Endothelial cell of umbilical vein (primary cell): ENCODE measurements around the gene BCAR3. TPM values are rescaled to one million over a fixed set of nuclear protein-coding genes. Genes with fewer than 3 reads are reported as not detected.
A peak's percentile ranks its signal among the peaks of the same experiment; 100 is the strongest.

Experiments
- BruUV-seq: library from RNA; stranded (reverse); fragments of 400-500 nt; replicated peaks from 2 replicates; lab custom pipeline; 2021; lab: Mats Ljungman, UMichigan
- CTCF ChIA-PET: fragments of 300-600, 350-600 bp; sonication (Branson Sonifier 250); formaldehyde crosslinking; loops from one replicate; lab custom pipeline; 2021; ENCODE audit warnings: antibody characterized with exemption, inconsistent platforms; lab: Charles Lee
- POLR2A ChIA-PET: fragments of 300-600, 350-600 bp; sonication (Branson Sonifier 250); formaldehyde crosslinking; loops from one replicate; lab custom pipeline; 2021; ENCODE audit warnings: antibody characterized with exemption, inconsistent platforms; lab: Charles Lee
- DNase-seq: peaks from one replicate; pipeline ENCODE4 v3.0.0-alpha.2; 2011; ENCODE audit warnings: low read depth, low spot score
- FAIRE-seq: peaks from 2 replicates; lab custom pipeline; 2011; peaks lifted over from hg19 to GRCh38; lab: Jason Lieb, UNC
- H2AFZ ChIP-seq: 2 replicates; pipeline ENCODE4 v1.6.0; 2012; ENCODE audit warnings: low read depth, low read length, control low read depth, inconsistent platforms
- H3K27ac ChIP-seq: 2 replicates; pipeline ENCODE4 v1.5.1; 2011; ENCODE audit warnings: low read depth, mild to moderate bottlenecking, control low read depth, low read length, moderate library complexity; ENCODE audit not compliant: insufficient read depth
- H3K27me3 ChIP-seq, 2 experiments: 2 replicates each; pipeline versions ENCODE4 v1.6.0 to v1.6.1; 2011; ENCODE audit warnings: low read length in 2 of 2, mixed read lengths in 1 of 2; ENCODE audit not compliant: control insufficient read depth in 2 of 2, insufficient read depth in 2 of 2
- H3K36me3 ChIP-seq, 2 experiments: 2 replicates in 1 of 2; 3 replicates in 1 of 2; pipeline ENCODE4 v1.5.1; 2011; ENCODE audit warnings: low read length in 2 of 2, mild to moderate bottlenecking in 1 of 2, moderate library complexity in 1 of 2; ENCODE audit not compliant: control insufficient read depth in 2 of 2, insufficient read depth in 2 of 2; ENCODE audit errors: extremely low read depth in 1 of 2
- H3K4me1 ChIP-seq: 3 replicates; pipeline ENCODE4 v1.5.1; 2011; ENCODE audit warnings: mild to moderate bottlenecking, low read length; ENCODE audit not compliant: control insufficient read depth, insufficient read depth; ENCODE audit errors: extremely low read depth
- H3K4me2 ChIP-seq: 2 replicates; pipeline ENCODE4 v1.6.1; 2011; ENCODE audit warnings: low read length, control low read depth, mixed read lengths; ENCODE audit not compliant: insufficient read depth
- H3K4me3 ChIP-seq, 3 experiments: fragments of 200-600 bp in 1 of 3; sonication (generic), shearing (Covaris generic) in 1 of 3; replicated peaks in 1 of 3; 2 replicates each; pipeline ENCODE4 v1.5.1; 2011 to 2016; ENCODE audit warnings: control low read depth in 3 of 3, low read length in 3 of 3, mild to moderate bottlenecking in 2 of 3, inconsistent platforms in 1 of 3, low read depth in 1 of 3, moderate library complexity in 1 of 3; ENCODE audit not compliant: insufficient read depth in 1 of 3
- H3K79me2 ChIP-seq: 2 replicates; pipeline ENCODE4 v1.6.0; 2012; ENCODE audit warnings: low read length, inconsistent platforms; ENCODE audit not compliant: control insufficient read depth, insufficient read depth
- H3K9ac ChIP-seq: replicated peaks from 2 replicates; pipeline ENCODE3; 2011; ENCODE audit warnings: low read length, control low read depth; ENCODE audit not compliant: insufficient read depth; ENCODE audit errors: extremely low read depth
- H3K9me1 ChIP-seq: replicated peaks from 3 replicates; pipeline ENCODE4 v1.6.0; 2011; ENCODE audit warnings: mild to moderate bottlenecking, low read length; ENCODE audit not compliant: control insufficient read depth, insufficient read depth; ENCODE audit errors: extremely low read depth
- H3K9me3 ChIP-seq: replicated peaks from 2 replicates; pipeline ENCODE4 v1.5.1; 2012; ENCODE audit warnings: low read length, inconsistent platforms; ENCODE audit not compliant: control insufficient read depth, insufficient read depth
- H4K20me1 ChIP-seq: replicated peaks from 2 replicates; pipeline ENCODE3; 2011; ENCODE audit warnings: mild to moderate bottlenecking, low read length; ENCODE audit not compliant: control insufficient read depth, insufficient read depth; ENCODE audit errors: extremely low read depth
- CTCF ChIP-seq, 2 donors: IDR thresholded peaks; 1 replicate in 1 of 2; 2 replicates in 1 of 2; pipeline ENCODE4 v1.5.1; 2011; ENCODE audit warnings: low read length in 2 of 2, mild to moderate bottlenecking in 2 of 2, moderate library complexity in 2 of 2, control low read depth in 1 of 2, inconsistent platforms in 1 of 2, low read depth in 1 of 2; ENCODE audit not compliant: insufficient read depth in 1 of 2; ENCODE audit errors: extremely low read depth in 1 of 2
- EZH2 ChIP-seq: IDR thresholded peaks from 2 replicates; pipeline ENCODE4 v1.6.1; 2012; ENCODE audit warnings: borderline replicate concordance, low read depth, mild to moderate bottlenecking, moderate library complexity, low read length, inconsistent platforms; ENCODE audit not compliant: severe bottlenecking
- FOS ChIP-seq: IDR thresholded peaks from 2 replicates; pipeline ENCODE4 v1.6.1; 2011; ENCODE audit warnings: mild to moderate bottlenecking, low read length, moderate library complexity, borderline replicate concordance; ENCODE audit not compliant: insufficient read depth
- GATA2 ChIP-seq: IDR thresholded peaks from 2 replicates; pipeline ENCODE4 v1.7.0; 2011; ENCODE audit warnings: low read depth, mild to moderate bottlenecking, moderate library complexity, mixed read lengths, low read length; ENCODE audit not compliant: insufficient read length, insufficient read depth
- JUN ChIP-seq: IDR thresholded peaks from 2 replicates; pipeline ENCODE4 v1.6.1; 2011; ENCODE audit warnings: borderline replicate concordance, low read depth; ENCODE audit not compliant: insufficient read length, insufficient read depth
- MAX ChIP-seq: IDR thresholded peaks from 2 replicates; pipeline ENCODE4 v1.6.1; 2011; ENCODE audit not compliant: insufficient read depth, insufficient read length
- MYC ChIP-seq: IDR thresholded peaks from one replicate; pipeline ENCODE4 v1.6.1; 2011; ENCODE audit warnings: mild to moderate bottlenecking, low read depth, low read length
- POLR2A ChIP-seq: IDR thresholded peaks from 2 replicates; pipeline ENCODE4 v1.6.1; 2012; ENCODE audit warnings: low read depth, mild to moderate bottlenecking, control low read depth, low read length
- POLR2AphosphoS5 ChIP-seq: IDR thresholded peaks from 2 replicates; pipeline ENCODE4 v1.6.1; 2012; ENCODE audit warnings: low read depth, mild to moderate bottlenecking, control low read depth, low read length, moderate library complexity; ENCODE audit not compliant: insufficient read depth
- dilution Hi-C: fragments of 300-500 bp; cut with MboI; formaldehyde crosslinking; loops from one replicate; pipeline ENCODE4 v1.15.0; 2019; ENCODE audit warnings: low sequenced_read_pairs; ENCODE audit not compliant: extremely low pct_ligation_motif_present
- intact Hi-C: fragments of 100-400 bp; cut with micrococcal nuclease; formaldehyde crosslinking; loops from one replicate; pipeline ENCODE4 v1.10.0; 2022
- polyA plus RNA-seq, 4 experiments: library from polyadenylated mRNA; depleted of rRNA in 3 of 4; stranded (reverse) in 3 of 4; unstranded in 1 of 4; fragments of >200 nt; gene quantifications; 2 replicates each; pipeline versions ENCODE4 v1.2.1 to v1.2.3, GENCODE V29; 2011 to 2012; ENCODE audit warnings: missing spikeins in 1 of 4
- total RNA-seq: library from RNA; stranded (reverse); gene quantifications from 2 replicates; pipeline ENCODE4 v1.2.3, GENCODE V29; 2021

Gene BCAR3
- total and polyA plus RNA-seq, 2 donors (not counting 3 experiments of a cell fraction or from before 2014, with no cell fraction given) = 17.5 to 32.9 TPM

GRCh38 chr1:93692983-93693591, 11.4 kb upstream of the BCAR3 start:
- Histone ChIP-seq H3K9me3 (no peaks in the 10 kb centered on the region), H3K9me1 (no peaks in the 10 kb centered on the region), H3K27ac (peak overlapping the region; percentile 85), H3K4me1 (peaks cover 27% of the 10 kb centered on the region), H3K27me3 (no peaks in the 10 kb centered on the region), H4K20me1 (no peaks in the 10 kb centered on the region), H3K79me2 (no peaks in the 10 kb centered on the region), H3K4me3 (no peak overlapping the region), H3K9ac (peak overlapping the region; percentile 40), H3K4me2 (peak overlapping the region; percentile 6), H2AFZ (no peak overlapping the region), H3K36me3 (no peaks in the 10 kb centered on the region)
- CTCF ChIA-PET = interaction anchor here (0.7 to 3.3 kb wide), 8 partner anchors 12 to 152 kb away, joined by 3 to 18 read pairs (median 12); partner anchors contain the start of gene BCAR3
- intact Hi-C loops = loop anchor here (1.0 to 5.0 kb wide), 3 partner anchors 12 to 109 kb away; partner anchors contain the start of gene BCAR3
- peak; percentile 77 for DNase-seq
- POLR2A ChIA-PET = no interaction called here
- dilution Hi-C loops = no loop called here
- TF ChIP-seq CTCF (IDR thresholded peaks at IDR 0.05; ENCODE audit: extremely low read depth in 1 of 2, insufficient read depth in 1 of 2, low read depth in 1 of 2, low read length in 2 of 2) = no peak
- peak; percentile 30 for TF ChIP-seq MAX
- peak; percentile 78 for TF ChIP-seq POLR2AphosphoS5
- peak; percentile 98 for TF ChIP-seq FOS
- TF ChIP-seq JUN = peak; percentile 92
- TF ChIP-seq POLR2A = no peak
- no peak for TF ChIP-seq EZH2
- peak; percentile 67 for TF ChIP-seq MYC
- peak; percentile 56 for TF ChIP-seq GATA2
- peak; percentile 99 for FAIRE-seq
- TSS peak; percentile 88 for BruUV-seq
